WTC11 (cell line): Measurements from ENCODE around the gene ARID3B. TPM values are rescaled to one million over a fixed set of nuclear protein-coding genes. Genes with fewer than 3 reads are reported as not detected.

ENCODE experiments used
- ATAC-seq: fragments of 200-7000 bp; cut with Tn5 transposase; 2 replicates; pipeline ENCODE4 v1.10.0; 2021; ENCODE audit warnings: mild to moderate bottlenecking, moderate library complexity
- CTCF ChIA-PET: fragments of 300-600 bp; sonication (Branson Sonifier 250); formaldehyde crosslinking; loops from one replicate; lab custom pipeline; 2021; ENCODE audit warnings: antibody characterized with exemption; lab: Charles Lee
- POLR2A ChIA-PET: fragments of 350-600 bp; sonication (Branson Sonifier 250); formaldehyde crosslinking; loops from one replicate; lab custom pipeline; 2021; ENCODE audit warnings: antibody characterized with exemption; lab: Charles Lee
- DNase-seq: peaks from one replicate; pipeline ENCODE4 v3.0.0; 2021; ENCODE audit warnings: low spot score
- H3K27ac Mint-ChIP-seq: 2 replicates; pipeline ENCODE4 v1.8.0; 2021; ENCODE audit warnings: mixed read lengths
- H3K27me3 Mint-ChIP-seq: 2 replicates; pipeline ENCODE4 v1.8.0; 2021; ENCODE audit warnings: low read depth, mild to moderate bottlenecking, moderate library complexity, mixed read lengths
- H3K36me3 Mint-ChIP-seq: 2 replicates; pipeline ENCODE4 v1.8.0; 2021; ENCODE audit warnings: mixed read lengths
- H3K4me1 Mint-ChIP-seq: 2 replicates; pipeline ENCODE4 v1.8.0; 2022; ENCODE audit warnings: mixed read lengths
- H3K4me3 Mint-ChIP-seq: 2 replicates; pipeline ENCODE4 v1.8.0; 2021; ENCODE audit warnings: mild to moderate bottlenecking, moderate library complexity, mixed read lengths
- H3K9me3 Mint-ChIP-seq: 2 replicates; pipeline ENCODE4 v1.8.0; 2021; ENCODE audit warnings: mixed read lengths
- AR ChIP-seq: fragments of 250-450 bp; sonication (Bioruptor Pico); IDR thresholded peaks from 2 replicates; pipeline ENCODE4 v1.9.0; 2021; ENCODE audit warnings: mild to moderate bottlenecking
- CBFB ChIP-seq: sonication (generic); formaldehyde crosslinking; IDR thresholded peaks from 2 replicates; pipeline ENCODE4 v1.8.1; 2022; ENCODE audit warnings: mild to moderate bottlenecking, low read depth, missing genetic modification reagents
- E2F1 ChIP-seq: sonication (generic); formaldehyde crosslinking; IDR thresholded peaks from 2 replicates; pipeline ENCODE4 v1.8.0; 2022; ENCODE audit warnings: mild to moderate bottlenecking, missing genetic modification reagents
- ELF4 ChIP-seq: sonication (generic); formaldehyde crosslinking; IDR thresholded peaks from 2 replicates; pipeline ENCODE4 v1.8.1; 2022; ENCODE audit warnings: low read depth, mild to moderate bottlenecking, moderate library complexity, missing genetic modification reagents
- ERG ChIP-seq: fragments of 250-450 bp; sonication (Bioruptor Pico); IDR thresholded peaks from 2 replicates; pipeline ENCODE4 v1.8.0; 2021; ENCODE audit warnings: mild to moderate bottlenecking
- ETV6 ChIP-seq: sonication (generic); formaldehyde crosslinking; IDR thresholded peaks from 2 replicates; pipeline ENCODE4 v1.8.1; 2022; ENCODE audit warnings: mild to moderate bottlenecking, missing genetic modification reagents
- FOXP4 ChIP-seq: sonication (generic); formaldehyde crosslinking; IDR thresholded peaks from 2 replicates; pipeline ENCODE4 v1.8.0; 2022; ENCODE audit warnings: mild to moderate bottlenecking, missing genetic modification reagents
- HMGA2 ChIP-seq: fragments of 250-450 bp; sonication (Bioruptor Pico); IDR thresholded peaks from 2 replicates; pipeline ENCODE4 v1.4.0; 2021; ENCODE audit warnings: mild to moderate bottlenecking, moderate library complexity
- HMGXB4 ChIP-seq: sonication (generic); formaldehyde crosslinking; IDR thresholded peaks from 2 replicates; pipeline ENCODE4 v1.8.1; 2023; ENCODE audit warnings: mild to moderate bottlenecking, moderate library complexity, missing genetic modification reagents
- JUN ChIP-seq: sonication (generic); formaldehyde crosslinking; IDR thresholded peaks from 2 replicates; pipeline ENCODE4 v1.8.0; 2023; ENCODE audit warnings: mild to moderate bottlenecking, missing genetic modification reagents
- KAT7 ChIP-seq: sonication (generic); formaldehyde crosslinking; IDR thresholded peaks from 2 replicates; pipeline ENCODE4 v1.8.1; 2023; ENCODE audit warnings: missing genetic modification reagents, mild to moderate bottlenecking, borderline replicate concordance
- MYBL2 ChIP-seq: sonication (generic); formaldehyde crosslinking; IDR thresholded peaks from 2 replicates; pipeline ENCODE4 v1.8.1; 2023; ENCODE audit warnings: mild to moderate bottlenecking, moderate library complexity, missing genetic modification reagents
- NFYB ChIP-seq: sonication (generic); formaldehyde crosslinking; conservative IDR thresholded peaks from 2 replicates; pipeline ENCODE4 v1.8.0; 2022; ENCODE audit warnings: low read depth, missing genetic modification reagents
- NR2C2 ChIP-seq: sonication (generic); formaldehyde crosslinking; IDR thresholded peaks from 2 replicates; pipeline ENCODE4 v1.8.0; 2022; ENCODE audit warnings: mild to moderate bottlenecking, missing genetic modification reagents
- TEAD1 ChIP-seq: sonication (generic); formaldehyde crosslinking; IDR thresholded peaks from 2 replicates; pipeline ENCODE4 v1.8.0; 2022; ENCODE audit warnings: mild to moderate bottlenecking, missing genetic modification reagents
- TEAD4 ChIP-seq: sonication (generic); formaldehyde crosslinking; IDR thresholded peaks from 2 replicates; pipeline ENCODE4 v1.8.0; 2022; ENCODE audit warnings: mild to moderate bottlenecking, missing genetic modification reagents
- TP53 ChIP-seq: sonication (generic); formaldehyde crosslinking; IDR thresholded peaks from 2 replicates; pipeline ENCODE4 v1.8.1; 2023; ENCODE audit warnings: mild to moderate bottlenecking, missing genetic modification reagents
- ZBTB21 ChIP-seq: sonication (generic); formaldehyde crosslinking; IDR thresholded peaks from 2 replicates; pipeline ENCODE4 v1.8.1; 2023; ENCODE audit warnings: mild to moderate bottlenecking, missing genetic modification reagents, borderline replicate concordance
- ZNF232 ChIP-seq: sonication (generic); formaldehyde crosslinking; IDR thresholded peaks from 2 replicates; pipeline ENCODE4 v1.8.0; 2022; ENCODE audit warnings: mild to moderate bottlenecking, missing genetic modification reagents
- ZNF263 ChIP-seq: sonication (generic); formaldehyde crosslinking; IDR thresholded peaks from 2 replicates; pipeline ENCODE4 v1.8.1; 2022; ENCODE audit warnings: low read depth, mild to moderate bottlenecking, moderate library complexity, missing genetic modification reagents
- ZNF396 ChIP-seq: fragments of 250-450 bp; sonication (Bioruptor Pico); IDR thresholded peaks from 2 replicates; pipeline ENCODE4 v1.8.0; 2021; ENCODE audit warnings: mild to moderate bottlenecking, moderate library complexity, borderline replicate concordance
- ZNF532 ChIP-seq: fragments of 250-450 bp; sonication (Bioruptor Pico); IDR thresholded peaks from 2 replicates; pipeline ENCODE4 v1.9.0; 2021; ENCODE audit warnings: mild to moderate bottlenecking, borderline replicate concordance
- total RNA-seq: library from RNA; stranded (reverse); gene quantifications from 3 replicates; pipeline ENCODE4 v1.2.3, GENCODE V29; 2021

ARID3B gene
- total RNA-seq, 1 experiment from 2014 or later = 133 TPM

- Mint-ChIP-seq H3K27me3 (peaks cover 22% of the 10 kb centered on the region), H3K9me3 (no peaks in the 10 kb centered on the region), H3K4me3 (peak within 1 kb of the TSS; percentile 86), H3K36me3 (peaks cover 14% of the 10 kb centered on the region), H3K4me1 (peaks cover 17% of the 10 kb centered on the region), H3K27ac (peak within 1 kb of the TSS; percentile 95)
- ChIA-PET CTCF (interaction anchor here (1.6 to 4.3 kb wide), 4 partner anchors 16 to 156 kb away, joined by 4 to 29 read pairs (median 12); partner anchors contain the start of gene ARID3B), POLR2A (interaction anchor here (0.7 to 3.4 kb wide), 7 partner anchors 17 to 155 kb away, joined by 3 to 16 read pairs (median 4); partner anchors contain the start of genes ARID3B and UBL7)
- DNase-seq (peak; percentile 99), ATAC-seq (peak; percentile 92)
- no peak for TF ChIP-seq JUN (CRISPR knock-in tag)
- no peak for TF ChIP-seq ELF4 (CRISPR knock-in tag)
- peak; percentile 97 for TF ChIP-seq ETV6
- TF ChIP-seq HMGXB4 (CRISPR knock-in tag) = peak; percentile 87; the same call in 1 of the 2 replicates
- no peak for TF ChIP-seq ZNF396 (CRISPR knock-in tag)
- peak; percentile 72; the same call in 1 of the 2 replicates for TF ChIP-seq KAT7
- TF ChIP-seq HMGA2 = no peak
- no peak for TF ChIP-seq ZNF263 (CRISPR knock-in tag)
- TF ChIP-seq NFYB = no peak; the same call in 1 of the 2 replicates
- TF ChIP-seq TEAD1 (CRISPR knock-in tag) = peak; percentile 86
- 0 out of 2 replicates have a peak, but pooled peaks have one; percentile 16 for TF ChIP-seq TEAD4 (CRISPR knock-in tag)
- TF ChIP-seq FOXP4 = peak; percentile 45; the same call in 1 of the 2 replicates
- TF ChIP-seq CBFB = peak; percentile 94; the same call in 1 of the 2 replicates
- TF ChIP-seq NR2C2 (CRISPR knock-in tag) = peak; percentile 72
- no peak for TF ChIP-seq AR
- TF ChIP-seq E2F1 (CRISPR knock-in tag) = 0 out of 2 replicates have a peak, but pooled peaks have one; percentile 42
- peak; percentile 50; the same call in 1 of the 2 replicates for TF ChIP-seq ZBTB21
- TF ChIP-seq TP53 (CRISPR knock-in tag) = peak; percentile 82; the same call in 1 of the 2 replicates
- TF ChIP-seq ERG = no peak
- TF ChIP-seq ZNF232 (CRISPR knock-in tag) = 0 out of 2 replicates have a peak, but pooled peaks have one; percentile 15
- peak; percentile 86; the same call in 1 of the 2 replicates for TF ChIP-seq MYBL2 (CRISPR knock-in tag)
- no peak for TF ChIP-seq ZNF532 (CRISPR knock-in tag)
Observed at GRCh38 chr15:74615508-74616365, 74.7 kb downstream of the ARID3B start, which contains the start of gene CLK3. TSS of gene CLK3 (plus strand) at chr15:74615836. CDS start at chr15:74619197, 3,361 bp downstream.
